ENCODE data around the gene OR4K5. TPM values are rescaled to one million over a fixed set of nuclear protein-coding genes. Genes with fewer than 3 reads are reported as not detected.

The OR4K5 gene
- total RNA-seq, 1 experiment from 2014 or later: not detected

- BruUV-seq (replicated peaks): no TSS peak
- H3K4me1 Mint-ChIP-seq (ENCODE audit: low read depth, unreplicated experiment): no peaks in the 10 kb centered on the region
- no peak within 1 kb of the TSS for H3K27ac Mint-ChIP-seq (ENCODE audit: unreplicated experiment)
- H3K36me3 Mint-ChIP-seq (ENCODE audit: insufficient read depth, unreplicated experiment): no peaks in the 10 kb centered on the region
- Histone ChIP-seq H3K4me3 (ENCODE audit: low read depth, low read length) (no peak within 1 kb of the TSS), H3K4me1 (no peaks in the 10 kb centered on the region), H3K36me3 (ENCODE audit: control insufficient read depth, insufficient read depth, low read length) (no peaks in the 10 kb centered on the region), H3K9me3 (no peaks in the 10 kb centered on the region), H3K27me3 (replicated peaks; ENCODE audit: control insufficient read depth, insufficient read depth, low read length) (no peaks in the 10 kb centered on the region)
- TF ChIP-seq, protein P1, sequence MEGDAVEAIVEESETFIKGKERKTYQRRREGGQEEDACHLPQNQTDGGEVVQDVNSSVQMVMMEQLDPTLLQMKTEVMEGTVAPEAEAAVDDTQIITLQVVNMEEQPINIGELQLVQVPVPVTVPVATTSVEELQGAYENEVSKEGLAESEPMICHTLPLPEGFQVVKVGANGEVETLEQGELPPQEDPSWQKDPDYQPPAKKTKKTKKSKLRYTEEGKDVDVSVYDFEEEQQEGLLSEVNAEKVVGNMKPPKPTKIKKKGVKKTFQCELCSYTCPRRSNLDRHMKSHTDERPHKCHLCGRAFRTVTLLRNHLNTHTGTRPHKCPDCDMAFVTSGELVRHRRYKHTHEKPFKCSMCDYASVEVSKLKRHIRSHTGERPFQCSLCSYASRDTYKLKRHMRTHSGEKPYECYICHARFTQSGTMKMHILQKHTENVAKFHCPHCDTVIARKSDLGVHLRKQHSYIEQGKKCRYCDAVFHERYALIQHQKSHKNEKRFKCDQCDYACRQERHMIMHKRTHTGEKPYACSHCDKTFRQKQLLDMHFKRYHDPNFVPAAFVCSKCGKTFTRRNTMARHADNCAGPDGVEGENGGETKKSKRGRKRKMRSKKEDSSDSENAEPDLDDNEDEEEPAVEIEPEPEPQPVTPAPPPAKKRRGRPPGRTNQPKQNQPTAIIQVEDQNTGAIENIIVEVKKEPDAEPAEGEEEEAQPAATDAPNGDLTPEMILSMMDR (IDR thresholded peaks at IDR 0.05; ENCODE audit: insufficient read depth in 1 of 2, low read depth in 1 of 2, low read length in 1 of 2, severe bottlenecking in 1 of 2, unreplicated experiment in 1 of 2): no peak
- intact Hi-C loops (cut with micrococcal nuclease; ENCODE audit: unreplicated experiment): no loop called here
- DNase-seq: no peak
- H3K27me3 Mint-ChIP-seq (ENCODE audit: insufficient read depth, unreplicated experiment): peaks cover 2% of the 10 kb centered on the region
- no peak within 1 kb of the TSS for H3K4me3 Mint-ChIP-seq (ENCODE audit: unreplicated experiment)
- H3K9me3 Mint-ChIP-seq (ENCODE audit: unreplicated experiment): no peaks in the 10 kb centered on the region
- CTCF ChIA-PET: no interaction called here
- POLR2A ChIA-PET: no interaction called here
Observed at GRCh38 chr14:19930617-19931016, 10.2 kb downstream of the OR4K5 start, which contains the start of gene OR4K1. Gene OR4K1 (plus strand): TSS chr14:19930917. CDS start chr14:19935667, 4,750 bp downstream.

DNA sequence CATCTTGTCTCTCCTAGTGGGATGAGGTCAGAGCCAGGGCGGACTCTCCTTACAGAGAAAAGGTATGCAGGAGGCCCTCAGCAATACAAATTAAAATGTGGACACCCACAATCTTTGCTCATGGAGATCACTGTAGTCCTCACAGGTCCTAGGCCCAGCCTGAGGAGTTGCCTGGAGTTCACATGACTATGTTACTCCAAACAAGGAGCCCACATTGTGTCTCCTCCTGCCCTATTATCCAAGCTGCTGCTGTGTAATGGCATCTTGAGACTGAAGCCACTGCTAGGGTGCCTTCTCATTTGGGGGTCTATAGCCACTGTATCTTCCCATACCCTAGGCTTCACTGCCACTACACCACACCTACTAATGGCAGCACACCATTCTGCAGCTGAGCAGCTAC, 21.3 kb downstream of the OR4K5 start:
- Histone ChIP-seq H3K4me1 (no peaks in the 10 kb centered on the region), H3K27me3 (replicated peaks; ENCODE audit: control insufficient read depth, insufficient read depth, low read length) (no peaks in the 10 kb centered on the region), H3K4me3 (ENCODE audit: low read depth, low read length) (no peak overlapping the region), H3K36me3 (ENCODE audit: control insufficient read depth, insufficient read depth, low read length) (no peaks in the 10 kb centered on the region), H3K9me3 (no peaks in the 10 kb centered on the region)
- POLR2A ChIA-PET: no interaction called here
- H3K4me1 Mint-ChIP-seq (ENCODE audit: low read depth, unreplicated experiment): no peaks in the 10 kb centered on the region
- no peak for DNase-seq
- TF ChIP-seq, protein P1 (IDR thresholded peaks at IDR 0.05; ENCODE audit: insufficient read depth in 1 of 2, low read depth in 1 of 2, low read length in 1 of 2, severe bottlenecking in 1 of 2, unreplicated experiment in 1 of 2): no peak
- CTCF ChIA-PET: no interaction called here
- no peaks in the 10 kb centered on the region for H3K9me3 Mint-ChIP-seq (ENCODE audit: unreplicated experiment)
- no peak overlapping the region for H3K4me3 Mint-ChIP-seq (ENCODE audit: unreplicated experiment)
- no peaks in the 10 kb centered on the region for H3K36me3 Mint-ChIP-seq (ENCODE audit: insufficient read depth, unreplicated experiment)
- no peak overlapping the region for H3K27ac Mint-ChIP-seq (ENCODE audit: unreplicated experiment)
- intact Hi-C loops (cut with micrococcal nuclease; ENCODE audit: unreplicated experiment): no loop called here
- H3K27me3 Mint-ChIP-seq (ENCODE audit: insufficient read depth, unreplicated experiment): no peaks in the 10 kb centered on the region
- no TSS peak for BruUV-seq (replicated peaks)

DNA sequence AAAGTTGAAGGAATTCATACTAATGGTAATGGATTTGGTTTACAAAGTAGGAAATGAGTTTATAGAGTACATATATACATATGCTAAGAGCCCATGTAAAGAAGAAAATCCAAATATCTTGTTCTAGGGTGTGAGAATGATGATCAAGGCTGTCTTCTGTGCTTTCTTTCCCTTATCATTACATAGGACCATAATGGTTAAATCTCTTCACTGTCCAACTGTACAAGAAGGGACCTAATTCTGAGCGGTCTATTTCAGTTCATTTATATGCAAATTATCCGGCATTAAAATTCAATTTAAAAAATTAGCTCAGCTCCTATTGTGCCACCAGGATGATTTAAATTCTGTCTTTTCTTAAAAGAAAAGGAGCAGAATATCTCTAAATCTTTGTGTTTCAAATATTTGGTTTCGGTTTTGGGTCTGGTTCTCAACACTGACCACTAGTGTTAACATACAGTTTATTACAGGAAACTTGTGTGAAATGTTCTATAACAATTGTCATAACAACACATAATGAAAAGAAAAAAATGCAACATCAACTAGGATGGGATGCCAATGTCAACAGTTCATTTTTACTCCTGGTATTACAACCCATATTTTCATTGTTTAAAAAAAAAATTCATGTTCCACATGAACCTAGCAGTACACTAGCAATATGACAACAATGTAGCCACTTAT, 27.1 kb downstream of the OR4K5 start:
- no TSS peak for BruUV-seq (replicated peaks)
- H3K36me3 Mint-ChIP-seq (ENCODE audit: insufficient read depth, unreplicated experiment): no peaks in the 10 kb centered on the region
- no peak overlapping the region for H3K4me3 ChIP-seq (ENCODE audit: low read depth, low read length)
- CTCF ChIA-PET: no interaction called here
- no peak for DNase-seq
- no peaks in the 10 kb centered on the region for H3K9me3 ChIP-seq
- no peaks in the 10 kb centered on the region for H3K4me1 ChIP-seq
- intact Hi-C loops (cut with micrococcal nuclease; ENCODE audit: unreplicated experiment): no loop called here
- H3K9me3 Mint-ChIP-seq (ENCODE audit: unreplicated experiment): no peaks in the 10 kb centered on the region
- TF ChIP-seq, protein P1 (IDR thresholded peaks at IDR 0.05; ENCODE audit: insufficient read depth in 1 of 2, low read depth in 1 of 2, low read length in 1 of 2, severe bottlenecking in 1 of 2, unreplicated experiment in 1 of 2): peak in 1 of 2 experiments; percentile 4
- no peaks in the 10 kb centered on the region for H3K27me3 ChIP-seq (replicated peaks; ENCODE audit: control insufficient read depth, insufficient read depth, low read length)
- POLR2A ChIA-PET: no interaction called here
- no peaks in the 10 kb centered on the region for H3K27me3 Mint-ChIP-seq (ENCODE audit: insufficient read depth, unreplicated experiment)
- no peaks in the 10 kb centered on the region for H3K4me1 Mint-ChIP-seq (ENCODE audit: low read depth, unreplicated experiment)
- H3K27ac Mint-ChIP-seq (ENCODE audit: unreplicated experiment): no peak overlapping the region
- no peaks in the 10 kb centered on the region for H3K36me3 ChIP-seq (ENCODE audit: control insufficient read depth, insufficient read depth, low read length)
- H3K4me3 Mint-ChIP-seq (ENCODE audit: unreplicated experiment): no peak overlapping the region
